A549 (cell line): ENCODE data around the gene BMERB1.

Experiments used
- ATOH8 ChIP-seq: fragments of 250-450 bp; sonication (Bioruptor Pico); IDR thresholded peaks from 2 replicates; pipeline ENCODE4 v1.5.0; 2020; ENCODE audit warnings: low read depth, mild to moderate bottlenecking, moderate library complexity
- CHD4 ChIP-seq: fragments of 200-600 bp; sonication (generic); IDR thresholded peaks from 2 replicates; pipeline ENCODE4 v1.6.1; 2016; ENCODE audit warnings: antibody characterized with exemption, mild to moderate bottlenecking, borderline replicate concordance
- CTCF ChIP-seq: fragments of >200 bp; sonication (Bioruptor Twin); formaldehyde crosslinking; IDR thresholded peaks from 3 replicates; pipeline ENCODE4 v1.5.1; 2016
- HDAC2 ChIP-seq: fragments of 200-600 bp; sonication (generic); IDR thresholded peaks from 2 replicates; pipeline ENCODE4 v1.6.1; 2016
- HOXB5 ChIP-seq: fragments of 250-450 bp; sonication (Bioruptor Pico); IDR thresholded peaks from 2 replicates; pipeline ENCODE4 v1.5.0; 2020; ENCODE audit warnings: mild to moderate bottlenecking, moderate library complexity
- JUN ChIP-seq, 2 experiments: fragments of >200 bp; sonication (Bioruptor Twin); formaldehyde crosslinking; IDR thresholded peaks; 2 replicates in 1 of 2; 3 replicates in 1 of 2; pipeline ENCODE4 v1.6.1; 2016 to 2017
- PBX3 ChIP-seq: IDR thresholded peaks from 2 replicates; pipeline ENCODE4 v1.6.1; 2012
- POLR2A ChIP-seq: IDR thresholded peaks from 2 replicates; pipeline ENCODE4 v1.6.1; 2012; ENCODE audit warnings: mild to moderate bottlenecking, low read length
- RAD21 ChIP-seq, 2 experiments: fragments of >200 bp in 1 of 2; sonication (Bioruptor Twin) in 1 of 2; formaldehyde crosslinking in 1 of 2; IDR thresholded peaks in 1 of 2; conservative IDR thresholded peaks in 1 of 2; 2 replicates in 1 of 2; 3 replicates in 1 of 2; pipeline ENCODE4 v1.6.1; 2012 to 2018; ENCODE audit warnings: inconsistent platforms in 1 of 2
- SMC3 ChIP-seq: fragments of >200 bp; sonication (Bioruptor Twin); formaldehyde crosslinking; IDR thresholded peaks from 3 replicates; pipeline ENCODE4 v1.6.1; 2018; ENCODE audit warnings: inconsistent platforms

- no peak for TF ChIP-seq CHD4
- TF ChIP-seq HDAC2 = no peak
- TF ChIP-seq HOXB5 (CRISPR knock-in tag) = no peak
- TF ChIP-seq CTCF = no peak
- TF ChIP-seq SMC3 = no peak
- TF ChIP-seq RAD21 (conservative IDR thresholded peaks at IDR 0.05 in 1 of 2, IDR thresholded peaks at IDR 0.05 in 1 of 2) = no peak
- TF ChIP-seq PBX3 = no peak
- TF ChIP-seq POLR2A = no peak
- no peak for TF ChIP-seq ATOH8 (CRISPR knock-in tag)
- no peak for TF ChIP-seq JUN (IDR thresholded peaks at IDR 0.05)
Observed at GRCh38 chr16:15598648-15599190, 164.3 kb downstream of the BMERB1 start.
